Renal pelvis (tissue), 4 donors: ENCODE data around the gene ANLN. TPM values are rescaled to one million over a fixed set of nuclear protein-coding genes. Genes with fewer than 3 reads are reported as not detected.
"Not testable (repeated sequence)": the region's sequence is repeated elsewhere in the genome, so short reads cannot be mapped to it uniquely, and the experiment has no call there.

ENCODE experiments used
- DNase-seq: peaks from one replicate; pipeline ENCODE4 v3.0.0-alpha.2; 2013
- polyA plus RNA-seq, 3 donors: library from polyadenylated mRNA; unstranded; fragments of 120-200 nt; gene quantifications; one replicate each; pipeline ENCODE4 v1.2.1, GENCODE V29; 2013; ENCODE audit not compliant: insufficient read length in 3 of 3

ANLN gene
- polyA plus RNA-seq, 3 donors: 24.2 to 31.6 (median 27.7) TPM

- DNase-seq: no peak
Measured at GRCh38 chr7:36369171-36369570, 20.5 kb upstream of the ANLN start.

- no peak for DNase-seq
Measured at GRCh38 chr7:36370046-36370445, 19.6 kb upstream of the ANLN start.

- no peak for DNase-seq
Measured at GRCh38 chr7:36372156-36372555, 17.5 kb upstream of the ANLN start.

- DNase-seq: not testable (repeated sequence)
Measured at GRCh38 chr7:36378555-36378954, 11.1 kb upstream of the ANLN start.

- DNase-seq: no peak
Measured at GRCh38 chr7:36379831-36380504, 9.7 kb upstream of the ANLN start.

- DNase-seq: no peak
Measured at GRCh38 chr7:36381056-36381455, 8.6 kb upstream of the ANLN start.

GRCh38 chr7:36383284-36383683, 6.4 kb upstream of the ANLN start:
- DNase-seq: not testable (repeated sequence)

- not testable (repeated sequence) for DNase-seq
Measured at GRCh38 chr7:36385646-36386045, 4.0 kb upstream of the ANLN start.

- no peak for DNase-seq
Measured at GRCh38 chr7:36387435-36388231, 2.0 kb upstream of the ANLN start.

GRCh38 chr7:36388423-36388822, 1.2 kb upstream of the ANLN start:
- DNase-seq: no peak

- peak; percentile 81 for DNase-seq
Measured at GRCh38 chr7:36390199-36391090, 783 bp downstream of the ANLN start.

- no peak for DNase-seq
Measured at GRCh38 chr7:36391436-36392198, 2.0 kb downstream of the ANLN start.

GRCh38 chr7:36393826-36394225, 4.2 kb downstream of the ANLN start:
- DNase-seq: no peak

- no peak for DNase-seq
Measured at GRCh38 chr7:36395171-36395894, 5.7 kb downstream of the ANLN start.

- DNase-seq: no peak
Measured at GRCh38 chr7:36396150-36396549, 6.5 kb downstream of the ANLN start.

GRCh38 chr7:36400036-36400435, 10.4 kb downstream of the ANLN start:
- no peak for DNase-seq

GRCh38 chr7:36400606-36401005, 10.9 kb downstream of the ANLN start:
- DNase-seq: no peak

- DNase-seq: no peak
Measured at GRCh38 chr7:36403452-36403851, 13.8 kb downstream of the ANLN start.

- DNase-seq: no peak
Measured at GRCh38 chr7:36404639-36405408, 15.2 kb downstream of the ANLN start.

GRCh38 chr7:36405409-36405803, 15.7 kb downstream of the ANLN start:
- no peak for DNase-seq
